Measurements from ENCODE around the gene CRYBA1.
"Not testable (repeated sequence)": the region's sequence is repeated elsewhere in the genome, so short reads cannot be mapped to it uniquely, and the experiment has no call there.

CRYBA1 gene, protein sequence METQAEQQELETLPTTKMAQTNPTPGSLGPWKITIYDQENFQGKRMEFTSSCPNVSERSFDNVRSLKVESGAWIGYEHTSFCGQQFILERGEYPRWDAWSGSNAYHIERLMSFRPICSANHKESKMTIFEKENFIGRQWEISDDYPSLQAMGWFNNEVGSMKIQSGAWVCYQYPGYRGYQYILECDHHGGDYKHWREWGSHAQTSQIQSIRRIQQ

GRCh38 chr17:29246628-29247027, at the start of gene CRYBA1:
CRYBA1 (plus strand) TSS chr17:29246859; CDS start chr17:29246864, 5 bp downstream.
- no peak for DNase-seq

DNA sequence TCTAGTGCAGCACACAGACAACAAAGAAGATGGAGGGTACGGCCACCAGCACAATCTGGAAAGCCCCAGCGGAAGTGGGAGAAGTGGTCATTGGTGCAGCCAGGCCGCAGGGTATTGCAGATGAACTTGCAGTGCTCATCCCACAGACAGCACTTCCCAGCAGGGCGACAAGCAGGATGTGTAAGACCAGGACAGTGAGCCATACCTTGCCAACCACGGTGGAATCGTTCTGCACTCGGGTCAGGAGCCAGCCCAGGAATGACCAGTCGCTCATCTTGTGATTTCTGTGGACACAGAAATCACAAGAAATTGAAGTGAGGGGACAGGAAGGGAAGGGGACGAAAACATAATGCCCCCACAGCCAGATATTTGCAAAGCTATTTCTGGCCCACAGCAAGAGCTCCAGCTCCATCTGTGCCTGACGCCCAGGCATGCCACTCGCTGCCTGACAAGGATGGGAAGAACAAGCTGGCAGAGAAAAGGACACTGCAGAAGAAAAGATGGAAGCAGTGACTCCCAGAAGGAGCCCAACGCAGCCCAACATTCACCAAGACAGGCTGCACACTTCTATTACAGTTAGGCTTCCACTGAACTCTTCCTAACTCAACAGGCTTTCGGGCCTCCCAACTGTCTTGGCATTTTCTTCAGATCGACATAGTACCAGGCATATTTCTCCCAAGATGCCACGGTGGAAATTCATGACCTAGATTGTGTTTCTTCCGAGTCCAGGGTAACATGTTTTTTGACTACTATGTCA, 49.0 kb upstream of the CRYBA1 start:
- no peak for DNase-seq

DNA sequence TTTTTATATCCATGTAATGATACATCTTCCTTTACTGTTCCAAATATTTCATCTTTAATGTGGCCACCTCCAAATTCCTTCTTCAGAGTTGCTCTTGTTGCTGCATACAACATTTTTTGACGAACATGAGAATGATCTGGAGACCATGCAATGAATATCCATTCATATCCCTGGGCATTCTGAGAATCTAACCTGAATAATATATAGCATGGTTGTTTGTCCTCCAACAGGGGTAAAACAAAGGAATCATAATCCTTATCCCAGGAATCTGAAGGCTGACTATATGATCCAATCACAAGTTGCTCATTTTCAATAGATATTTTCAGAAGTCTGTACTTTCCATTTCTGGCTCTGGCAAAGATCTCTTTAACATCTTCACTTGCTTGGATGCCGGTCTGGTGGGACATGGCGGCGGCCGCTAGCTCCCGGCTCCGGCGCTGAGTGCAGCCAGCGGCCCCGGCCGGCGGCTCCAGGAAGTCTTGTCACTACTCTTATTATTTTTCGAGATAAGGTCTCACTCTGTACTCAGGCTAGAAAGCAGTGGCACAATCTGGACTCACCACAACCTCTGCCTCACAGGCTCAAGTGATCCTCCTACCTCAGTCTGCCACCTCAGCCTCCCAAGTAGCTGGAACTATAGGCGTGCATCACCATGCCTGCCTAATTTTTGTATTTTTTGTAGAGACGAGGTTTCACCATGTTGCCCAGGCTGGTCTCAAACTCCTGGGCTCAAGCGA, 42.4 kb upstream of the CRYBA1 start:
- not testable (repeated sequence) for DNase-seq

- no peak for DNase-seq
These were observed 41.6 kb upstream of the CRYBA1 start for GRCh38 chr17:29205047-29205446.

- DNase-seq, result no peak
These were observed 38.7 kb upstream of the CRYBA1 start for GRCh38 chr17:29207975-29208374.

- no peak for DNase-seq
These were observed 37.6 kb upstream of the CRYBA1 start for GRCh38 chr17:29209073-29209472.

DNA sequence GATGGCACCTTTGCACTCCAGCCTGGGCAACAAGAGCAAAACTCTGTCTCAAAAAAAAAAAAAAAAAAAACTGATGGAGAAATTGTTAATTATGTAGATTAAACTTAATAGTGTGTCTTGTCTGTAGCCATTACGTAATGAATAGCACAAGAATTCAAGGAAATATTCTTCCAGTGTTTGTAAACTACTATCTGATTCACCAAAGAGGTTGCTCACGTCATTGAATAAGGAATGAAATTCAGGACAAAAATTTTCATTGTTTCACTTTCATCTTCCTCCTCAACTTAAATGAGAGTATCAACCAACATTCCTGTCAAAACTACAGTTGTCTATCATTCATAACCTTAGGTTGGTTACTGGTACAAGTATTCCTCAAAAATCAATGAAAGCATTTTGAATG, 35.8 kb upstream of the CRYBA1 start:
- DNase-seq, result no peak

GRCh38 chr17:29212094-29212631, 34.5 kb upstream of the CRYBA1 start:
- no peak for DNase-seq

DNA sequence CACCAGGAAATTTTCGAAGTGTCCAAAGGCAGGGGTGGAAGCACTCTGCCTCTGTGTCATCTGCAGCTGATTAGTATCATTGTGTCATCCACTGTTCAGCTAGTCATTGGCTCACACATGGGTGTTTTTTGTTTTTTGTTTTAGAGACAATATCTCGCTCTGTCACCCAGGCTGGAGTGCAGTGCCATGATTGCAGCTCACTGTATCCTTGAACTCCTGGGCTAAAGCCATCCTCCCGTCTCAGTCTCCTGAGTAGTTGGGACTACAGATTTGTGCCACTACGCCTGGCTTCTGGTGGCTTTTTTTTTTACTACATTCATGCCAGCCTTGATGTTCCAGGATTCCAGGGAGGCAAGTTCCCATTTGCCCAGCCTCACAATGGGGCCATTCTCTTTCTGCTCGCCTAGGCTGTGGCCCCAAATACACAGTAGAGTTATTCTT, 34.0 kb upstream of the CRYBA1 start:
- DNase-seq, result no peak

GRCh38 chr17:29214215-29215146, 32.2 kb upstream of the CRYBA1 start:
- DNase-seq, result no peak

- no peak for DNase-seq
These were observed 31.5 kb upstream of the CRYBA1 start for GRCh38 chr17:29215174-29215573.

GRCh38 chr17:29215717-29216116, 30.9 kb upstream of the CRYBA1 start:
- DNase-seq, result no peak

DNA sequence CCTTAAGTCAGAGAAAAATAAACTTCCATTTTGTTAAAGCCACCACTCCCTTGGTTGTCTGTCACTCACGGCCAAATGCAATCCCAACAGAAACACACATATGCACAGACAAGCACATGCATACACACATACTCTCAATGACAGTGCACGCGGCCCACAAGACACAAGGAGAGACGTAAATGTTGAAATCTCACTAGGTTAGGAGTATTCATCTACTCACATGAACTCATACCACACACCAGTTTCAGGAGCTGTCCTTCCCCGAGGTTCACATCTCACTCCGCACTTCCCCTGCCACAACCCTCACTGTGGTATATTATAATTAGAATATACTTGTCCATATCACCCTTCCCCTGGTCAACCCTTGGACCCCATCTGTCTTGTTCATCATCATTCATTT, 30.5 kb upstream of the CRYBA1 start:
- no peak for DNase-seq

DNA sequence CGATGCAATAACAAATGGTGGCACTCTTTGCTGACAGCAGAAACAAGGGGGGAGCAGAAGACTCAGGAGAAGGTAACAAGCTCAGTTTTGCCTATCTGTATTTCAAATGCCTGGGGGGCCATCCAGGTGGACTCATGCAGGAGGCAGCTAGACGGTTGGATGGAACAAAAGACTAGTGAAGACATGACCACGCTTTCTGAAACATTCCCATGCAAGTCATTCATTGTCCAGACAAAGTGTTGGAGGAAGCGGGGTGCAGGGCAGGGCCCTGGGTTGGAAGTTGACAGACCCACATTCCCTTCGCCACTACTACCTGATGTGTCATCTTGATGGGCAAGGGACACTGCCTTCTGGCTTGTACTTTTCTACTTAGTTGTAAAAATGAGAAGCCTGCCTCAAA, 29.8 kb upstream of the CRYBA1 start:
- no peak for DNase-seq

GRCh38 chr17:29219378-29220047, 27.1 kb upstream of the CRYBA1 start:
- DNase-seq, result peak; percentile 76

DNA sequence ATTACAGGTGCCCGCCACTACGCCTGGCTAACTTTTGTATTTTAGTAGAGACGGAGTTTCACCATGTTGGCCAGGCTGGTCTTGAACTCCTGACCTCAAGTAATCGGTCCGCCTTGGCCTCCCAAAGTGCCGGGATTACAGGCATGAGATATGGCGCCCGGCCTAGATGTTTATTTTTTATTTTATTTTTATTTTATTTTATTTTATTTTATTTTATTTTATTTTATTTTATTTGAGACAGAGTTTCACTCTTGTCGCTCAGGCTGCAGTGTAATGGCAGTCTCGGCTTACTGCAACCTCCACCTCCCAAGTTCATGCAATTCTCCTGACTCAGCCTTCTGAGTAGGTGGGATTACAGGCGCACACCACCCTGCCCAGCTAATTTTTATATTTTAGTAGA, 25.3 kb upstream of the CRYBA1 start:
- not testable (repeated sequence) for DNase-seq

- DNase-seq, result no peak
These were observed 21.3 kb upstream of the CRYBA1 start for GRCh38 chr17:29225396-29225795.

DNA sequence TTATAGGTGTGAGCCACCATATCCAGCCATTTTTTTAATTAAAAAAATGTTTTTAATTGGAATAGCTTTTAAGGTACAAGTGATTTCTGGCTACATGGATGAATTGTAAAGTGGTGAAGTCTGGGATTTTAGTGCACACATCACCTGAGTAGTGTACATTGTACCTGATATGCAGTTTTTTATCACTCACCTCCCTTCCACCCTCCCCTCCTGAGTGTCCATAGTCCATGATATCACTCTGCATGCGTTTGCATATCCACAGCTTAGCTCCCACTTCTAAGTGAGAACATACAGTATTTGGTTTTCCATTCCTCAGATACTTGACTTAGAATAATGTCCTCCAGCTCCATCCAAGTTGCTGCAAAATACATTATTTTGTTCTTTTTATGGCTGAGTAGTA, 13.4 kb upstream of the CRYBA1 start:
- no peak for DNase-seq

DNA sequence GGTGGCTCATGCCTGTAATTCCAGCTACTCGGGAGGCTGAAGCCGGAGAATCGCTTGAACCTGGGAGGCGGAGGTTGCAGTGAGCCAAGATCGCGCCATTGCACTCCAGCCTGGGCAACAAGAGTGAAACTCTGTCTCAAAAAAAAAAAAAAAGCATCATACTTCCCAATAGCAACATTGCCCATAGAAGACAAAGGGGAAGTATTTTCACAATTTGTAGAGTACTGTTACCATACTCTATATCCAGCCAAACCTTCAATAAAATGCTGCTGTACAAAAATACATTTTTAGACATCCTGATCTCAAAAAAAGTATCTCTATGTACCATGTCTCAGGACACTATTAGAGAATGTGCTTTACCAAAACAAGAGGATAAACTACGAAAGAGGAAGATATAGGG, 11.7 kb upstream of the CRYBA1 start:
- not testable (repeated sequence) for DNase-seq

- no peak for DNase-seq
These were observed 10.8 kb upstream of the CRYBA1 start for GRCh38 chr17:29235904-29236303.

DNA sequence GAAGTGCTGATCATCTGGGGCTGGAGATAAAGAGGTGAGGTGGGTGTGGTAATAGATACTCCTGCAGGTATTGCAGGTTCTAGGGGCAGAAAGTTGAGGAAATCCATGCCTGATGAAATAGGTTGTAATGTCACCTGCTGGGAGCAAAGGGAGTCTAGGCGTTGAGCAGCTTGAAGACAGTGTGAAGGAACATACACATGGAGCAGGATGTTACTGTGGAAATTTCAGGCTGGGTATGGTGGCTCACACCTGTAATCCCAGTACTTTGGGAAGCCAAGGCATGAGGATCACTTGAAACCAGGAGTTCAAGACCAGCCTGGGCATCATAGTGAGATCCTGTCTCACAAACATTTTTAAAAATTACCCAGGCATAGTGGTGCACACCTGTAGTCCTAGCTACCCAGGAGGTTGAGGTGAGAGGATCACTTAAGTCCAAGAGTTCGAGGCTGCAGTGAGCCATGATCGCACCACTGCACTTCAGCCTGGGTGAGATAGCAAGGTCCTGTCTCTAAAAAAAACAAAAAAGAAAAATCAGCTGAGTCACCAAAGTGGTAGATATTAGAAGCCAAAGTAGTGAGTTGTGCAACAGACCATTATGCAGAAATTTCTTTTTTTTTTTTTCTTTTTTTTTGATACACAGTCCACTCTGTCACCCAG, 9.1 kb upstream of the CRYBA1 start:
- DNase-seq, result no peak
